Keratinocyte (primary cell): ENCODE data around the gene MGAT3. TPM values are rescaled to one million over a fixed set of nuclear protein-coding genes. Genes with fewer than 3 reads are reported as not detected.

Experiments used
- DNase-seq: peaks from one replicate; pipeline ENCODE4 v3.0.0-alpha.2; 2011; ENCODE audit warnings: low read depth, missing footprints, low spot score
- FAIRE-seq: peaks from 2 replicates; lab custom pipeline; 2011; peaks lifted over from hg19 to GRCh38; lab: Jason Lieb, UNC
- H2AFZ ChIP-seq: 2 replicates; pipeline ENCODE4 v1.6.0; 2012; ENCODE audit warnings: low read length, control low read depth, inconsistent platforms; ENCODE audit not compliant: control insufficient read depth
- H3K27ac ChIP-seq: 2 replicates; pipeline ENCODE4 v1.5.1; 2011; ENCODE audit warnings: low read length; ENCODE audit not compliant: control insufficient read depth, insufficient read depth
- H3K27me3 ChIP-seq: 3 replicates; pipeline ENCODE4 v1.6.0; 2011; ENCODE audit warnings: low read length; ENCODE audit not compliant: control insufficient read depth, insufficient read depth; ENCODE audit errors: extremely low read depth
- H3K36me3 ChIP-seq, 2 experiments: 2 replicates in 1 of 2; 3 replicates in 1 of 2; pipeline ENCODE4 v1.5.1; 2011; ENCODE audit warnings: low read length in 2 of 2, mild to moderate bottlenecking in 1 of 2; ENCODE audit not compliant: control insufficient read depth in 2 of 2, insufficient read depth in 2 of 2; ENCODE audit errors: extremely low read depth in 1 of 2
- H3K4me1 ChIP-seq: 3 replicates; pipeline ENCODE4 v1.5.1; 2011; ENCODE audit warnings: low read length; ENCODE audit not compliant: control insufficient read depth, insufficient read depth; ENCODE audit errors: extremely low read depth
- H3K4me2 ChIP-seq: 3 replicates; pipeline ENCODE4 v1.6.0; 2011; ENCODE audit warnings: low read depth, low read length; ENCODE audit not compliant: control insufficient read depth, insufficient read depth; ENCODE audit errors: extremely low read depth
- H3K4me3 ChIP-seq, 3 experiments: fragments of 200-600 bp in 1 of 3; sonication (generic) in 1 of 3; 2 replicates in 2 of 3; 3 replicates in 1 of 3; pipeline ENCODE4 v1.5.1; 2011 to 2016; ENCODE audit warnings: low read length in 3 of 3, mild to moderate bottlenecking in 3 of 3, control low read depth in 2 of 3, inconsistent platforms in 1 of 3, low read depth in 1 of 3, mixed read lengths in 1 of 3, mixed run types in 1 of 3, moderate library complexity in 1 of 3; ENCODE audit not compliant: control insufficient read depth in 2 of 3, insufficient read depth in 2 of 3; ENCODE audit errors: extremely low read depth in 1 of 3
- H3K79me2 ChIP-seq: 2 replicates; pipeline ENCODE4 v1.6.0; 2012; ENCODE audit warnings: low read length; ENCODE audit not compliant: control insufficient read depth, insufficient read depth
- H3K9ac ChIP-seq: 3 replicates; pipeline ENCODE4 v1.6.0; 2011; ENCODE audit warnings: low read length; ENCODE audit not compliant: control insufficient read depth, insufficient read depth; ENCODE audit errors: extremely low read depth
- H3K9me1 ChIP-seq: 3 replicates; pipeline ENCODE4 v1.6.0; 2011; ENCODE audit warnings: low read length; ENCODE audit not compliant: control insufficient read depth, insufficient read depth; ENCODE audit errors: extremely low read depth
- H3K9me3 ChIP-seq: 2 replicates; pipeline ENCODE4 v1.5.1; 2012; ENCODE audit warnings: low read depth, low read length; ENCODE audit not compliant: control insufficient read depth
- H4K20me1 ChIP-seq: 3 replicates; pipeline ENCODE4 v1.6.0; 2011; ENCODE audit warnings: low read length; ENCODE audit not compliant: control insufficient read depth, insufficient read depth; ENCODE audit errors: extremely low read depth
- EZH2 ChIP-seq: IDR thresholded peaks from one replicate; pipeline ENCODE4 v1.6.1; 2012; ENCODE audit warnings: inconsistent platforms, mild to moderate bottlenecking, low read length, moderate library complexity
- dilution Hi-C: fragments of 300-500 bp; cut with MboI; formaldehyde crosslinking; loops from one replicate; pipeline ENCODE4 v1.7.0; 2020; ENCODE audit warnings: low sequenced_read_pairs; ENCODE audit not compliant: extremely low pct_ligation_motif_present
- polyA plus RNA-seq, 5 experiments: library from polyadenylated mRNA; depleted of rRNA in 3 of 5; stranded (reverse) in 3 of 5; stranded (forward) in 1 of 5; unstranded in 1 of 5; fragments of >200 nt; gene quantifications; 1 replicate in 1 of 5; 2 replicates in 3 of 5; 3 replicates in 1 of 5; pipeline versions ENCODE4 v1.2.1 to v1.2.3, GENCODE V29; 2011 to 2012; ENCODE audit warnings: missing spikeins in 2 of 5, low read depth in 1 of 5, low replicate concordance in 1 of 5
- TF ChIP-seq, protein P1 (sequence below), 3 experiments: IDR thresholded peaks in 1 of 3; conservative IDR thresholded peaks in 1 of 3; optimal IDR thresholded peaks in 1 of 3; 2 replicates in 2 of 3; 3 replicates in 1 of 3; pipeline versions ENCODE3 to v1.5.1; 2011; ENCODE audit warnings: low read length in 3 of 3, mild to moderate bottlenecking in 3 of 3, moderate library complexity in 2 of 3, control low read depth in 1 of 3, inconsistent platforms in 1 of 3; ENCODE audit not compliant: insufficient read depth in 2 of 3; ENCODE audit errors: extremely low read depth in 1 of 3

The MGAT3 gene
- polyA plus RNA-seq, 1 donor (not counting 4 experiments of a cell fraction or from before 2014, with no cell fraction given) = not detected

- Histone ChIP-seq H3K9me1 (no peaks in the 10 kb centered on the region), H3K9me3 (no peaks in the 10 kb centered on the region), H3K79me2 (peaks cover 50% of the 10 kb centered on the region), H3K4me3 (peak overlapping the region; percentile 78 to 98 (median 89)), H3K4me1 (peaks cover 18% of the 10 kb centered on the region), H3K36me3 (peaks cover 22 to 28% of the 10 kb centered on the region in 2 experiments), H4K20me1 (no peaks in the 10 kb centered on the region), H3K4me2 (peak overlapping the region; percentile 100), H3K9ac (peak overlapping the region; percentile 87), H3K27ac (peak overlapping the region; percentile 84), H3K27me3 (no peaks in the 10 kb centered on the region), H2AFZ (peak overlapping the region; percentile 4)
- DNase-seq = no peak
- no peak for TF ChIP-seq EZH2
- TF ChIP-seq, protein P1, sequence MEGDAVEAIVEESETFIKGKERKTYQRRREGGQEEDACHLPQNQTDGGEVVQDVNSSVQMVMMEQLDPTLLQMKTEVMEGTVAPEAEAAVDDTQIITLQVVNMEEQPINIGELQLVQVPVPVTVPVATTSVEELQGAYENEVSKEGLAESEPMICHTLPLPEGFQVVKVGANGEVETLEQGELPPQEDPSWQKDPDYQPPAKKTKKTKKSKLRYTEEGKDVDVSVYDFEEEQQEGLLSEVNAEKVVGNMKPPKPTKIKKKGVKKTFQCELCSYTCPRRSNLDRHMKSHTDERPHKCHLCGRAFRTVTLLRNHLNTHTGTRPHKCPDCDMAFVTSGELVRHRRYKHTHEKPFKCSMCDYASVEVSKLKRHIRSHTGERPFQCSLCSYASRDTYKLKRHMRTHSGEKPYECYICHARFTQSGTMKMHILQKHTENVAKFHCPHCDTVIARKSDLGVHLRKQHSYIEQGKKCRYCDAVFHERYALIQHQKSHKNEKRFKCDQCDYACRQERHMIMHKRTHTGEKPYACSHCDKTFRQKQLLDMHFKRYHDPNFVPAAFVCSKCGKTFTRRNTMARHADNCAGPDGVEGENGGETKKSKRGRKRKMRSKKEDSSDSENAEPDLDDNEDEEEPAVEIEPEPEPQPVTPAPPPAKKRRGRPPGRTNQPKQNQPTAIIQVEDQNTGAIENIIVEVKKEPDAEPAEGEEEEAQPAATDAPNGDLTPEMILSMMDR (optimal IDR thresholded peaks at IDR 0.05 in 1 of 3, IDR thresholded peaks at IDR 0.05 in 1 of 3, conservative IDR thresholded peaks at IDR 0.05 in 1 of 3; ENCODE audit: extremely low read depth in 1 of 3, insufficient read depth in 2 of 3, low read length in 3 of 3) = no peak
- dilution Hi-C loops = no loop called here
- no peak for FAIRE-seq
Measured at GRCh38 chr22:39502789-39503409, 46.1 kb downstream of the MGAT3 start.

DNA sequence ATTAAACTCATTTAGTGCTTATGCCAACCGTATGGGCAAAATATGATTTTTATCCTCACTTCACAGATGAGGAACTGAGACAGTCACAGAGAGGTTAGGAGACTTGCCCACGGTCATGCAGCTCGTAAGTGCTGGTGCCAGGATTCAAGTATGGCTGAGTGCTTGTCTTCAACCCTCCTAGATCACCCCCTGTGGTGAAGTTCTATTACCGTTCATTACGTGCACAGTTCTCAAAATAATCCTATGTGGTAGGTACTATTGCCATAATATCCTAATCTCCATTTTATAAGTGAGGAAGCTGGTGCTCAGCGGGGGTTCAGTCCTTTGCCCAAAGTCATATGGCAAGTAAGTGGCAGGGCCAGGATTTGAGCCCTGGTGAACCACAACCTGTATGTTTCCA is 46.8 kb downstream of the MGAT3 start:
- peaks cover 22 to 28% of the 10 kb centered on the region in 2 experiments for H3K36me3 ChIP-seq
- peaks cover 18% of the 10 kb centered on the region for H3K4me1 ChIP-seq
- peak overlapping the region; percentile 78 to 98 (median 89) for H3K4me3 ChIP-seq
- no peaks in the 10 kb centered on the region for H3K27me3 ChIP-seq
- H3K4me2 ChIP-seq = peak overlapping the region; percentile 100
- no peaks in the 10 kb centered on the region for H3K9me3 ChIP-seq
- FAIRE-seq (no peak), DNase-seq (no peak)
- no peaks in the 10 kb centered on the region for H4K20me1 ChIP-seq
- dilution Hi-C loops = no loop called here
- peak overlapping the region; percentile 87 for H3K9ac ChIP-seq
- H2AFZ ChIP-seq = no peak overlapping the region
- H3K27ac ChIP-seq = peak overlapping the region; percentile 84
- no peaks in the 10 kb centered on the region for H3K9me1 ChIP-seq
- H3K79me2 ChIP-seq = peaks cover 57% of the 10 kb centered on the region
- TF ChIP-seq, protein P1 (optimal IDR thresholded peaks at IDR 0.05 in 1 of 3, IDR thresholded peaks at IDR 0.05 in 1 of 3, conservative IDR thresholded peaks at IDR 0.05 in 1 of 3; ENCODE audit: extremely low read depth in 1 of 3, insufficient read depth in 2 of 3, low read length in 3 of 3) = no peak
- no peak for TF ChIP-seq EZH2
